ENCODE measurements around the gene UBQLN4.
"Not testable (repeated sequence)": the region's sequence is repeated elsewhere in the genome, so short reads cannot be mapped to it uniquely, and the experiment has no call there.

UBQLN4 gene

DNA sequence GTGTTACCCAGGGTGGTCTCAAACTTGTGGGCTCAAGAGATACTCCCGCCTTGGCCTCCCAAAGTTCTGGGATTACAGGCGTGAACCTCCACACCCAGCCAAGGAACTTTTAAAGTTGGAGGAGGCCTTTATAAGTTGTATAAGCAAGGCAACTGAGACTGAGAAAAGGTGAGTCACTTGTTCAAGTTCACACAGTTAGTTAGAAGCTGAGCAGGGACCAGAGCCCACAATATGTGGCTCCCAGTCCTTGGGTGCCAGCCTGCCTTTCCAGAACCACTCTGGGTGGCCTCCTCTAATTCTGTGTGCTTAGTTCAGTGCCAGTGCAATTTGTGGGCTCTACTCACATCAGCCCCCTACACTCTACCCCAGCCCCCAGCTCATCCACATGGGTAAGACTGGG is 11.0 kb upstream of the UBQLN4 start:
- intact Hi-C loops (cut with DNase I): no loop called here
- peak in 1 of 10 donors; percentile 44 for DNase-seq

DNA sequence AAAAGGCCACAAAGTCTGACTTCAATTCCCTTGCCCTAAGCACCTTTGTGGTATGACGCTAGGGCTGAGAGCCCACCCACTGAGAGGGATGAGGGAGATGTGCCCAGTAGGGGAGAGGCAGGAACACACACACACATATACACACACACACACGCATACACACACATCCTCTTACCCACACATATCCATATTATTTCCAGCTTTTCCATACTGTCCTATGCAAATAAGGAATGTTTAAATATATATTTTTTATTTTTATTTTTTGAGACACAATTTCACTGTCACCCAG is 10.3 kb upstream of the UBQLN4 start:
- intact Hi-C loops (cut with DNase I): no loop called here
- peak in 1 of 10 donors; percentile 20 for DNase-seq

DNA sequence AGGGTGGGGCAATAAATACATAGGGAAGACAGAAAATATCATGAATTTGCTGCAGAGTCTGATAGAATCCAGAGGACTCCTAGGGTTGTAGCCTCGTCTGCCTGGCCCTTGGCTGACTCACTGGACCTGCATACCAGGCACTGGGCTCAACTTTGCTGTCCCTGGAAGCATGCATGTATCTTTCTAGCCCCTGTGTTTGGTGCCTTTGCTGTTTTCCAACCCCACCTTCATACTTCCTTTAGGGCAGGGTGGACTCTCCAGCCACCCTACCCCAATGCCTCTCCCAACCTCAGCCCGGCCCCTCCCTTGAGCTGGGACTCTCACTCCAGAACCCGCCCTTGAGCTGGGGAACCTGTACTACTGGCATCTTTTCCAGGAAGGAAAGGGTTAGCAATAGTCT is 8.6 kb upstream of the UBQLN4 start:
- DNase-seq: peak in 1 of 10 donors; percentile 34
- intact Hi-C loops (cut with DNase I): no loop called here

DNA sequence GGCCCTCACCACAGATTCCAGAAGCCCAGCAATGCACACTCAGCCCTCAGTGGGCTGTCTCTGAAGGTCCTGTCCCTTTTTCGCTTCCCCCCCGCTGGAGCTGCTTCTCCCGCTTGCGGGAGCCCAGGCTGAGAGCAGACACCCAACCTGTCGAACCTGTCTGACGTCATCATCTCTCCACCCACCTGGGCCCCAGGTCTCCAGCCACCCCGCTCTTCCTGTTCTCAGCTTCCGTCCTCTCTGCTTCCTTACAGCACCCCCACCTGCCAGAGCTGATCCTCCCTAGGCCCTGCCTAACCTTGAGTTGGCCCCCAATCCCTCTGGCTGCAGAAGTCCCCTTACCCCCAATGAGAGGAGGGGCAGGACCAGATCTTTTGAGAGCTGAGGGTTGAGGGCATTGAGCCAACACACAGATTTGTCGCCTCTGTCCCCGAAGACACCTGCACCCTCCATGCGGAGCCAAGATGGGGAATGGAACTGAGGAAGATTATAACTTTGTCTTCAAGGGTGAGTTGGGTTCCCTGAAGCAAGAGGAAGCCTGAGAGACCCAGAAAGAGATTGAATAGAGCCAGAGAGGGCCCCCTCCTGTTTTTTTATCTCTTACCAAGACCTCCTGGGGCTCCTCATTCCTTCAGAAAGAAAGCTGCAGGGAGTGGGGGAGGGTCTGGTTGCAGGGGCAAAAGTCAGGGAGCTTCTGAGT is 7.5 kb upstream of the UBQLN4 start, which contains the start of gene RAB25:
TSS of gene RAB25 (plus strand) at position 224 of the 700 bp plus-strand sequence. CDS start at position 465, 241 bp downstream.
- peak in 1 of 10 donors; percentile 55 for DNase-seq
- intact Hi-C loops (cut with DNase I): no loop called here

DNA sequence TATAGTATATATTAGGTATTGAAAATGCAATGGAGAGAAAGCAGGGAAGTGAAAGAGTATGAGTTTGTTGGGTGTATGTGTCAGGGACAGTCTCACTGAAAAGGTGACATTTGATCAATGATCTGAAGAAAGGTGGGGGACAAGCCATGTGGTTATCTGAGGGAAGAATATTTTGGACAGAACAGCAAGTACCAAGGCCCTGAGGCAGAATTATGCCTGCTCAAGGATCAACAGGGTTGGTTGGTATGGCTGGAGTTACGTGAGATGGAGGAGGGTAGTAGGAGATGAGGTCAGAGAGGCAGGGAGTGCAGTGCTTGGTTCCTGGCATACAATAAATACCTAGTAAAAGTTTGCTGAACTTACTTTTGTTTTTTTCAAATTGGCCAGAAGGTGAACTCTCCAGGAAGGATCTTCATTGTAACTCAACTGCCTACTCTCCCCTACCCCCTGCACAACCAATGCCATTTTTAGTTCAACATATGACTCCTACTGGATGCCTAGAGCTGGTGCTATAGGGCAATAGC is 2.8 kb upstream of the UBQLN4 start:
- DNase-seq: no peak
- intact Hi-C loops (cut with DNase I): no loop called here

DNA sequence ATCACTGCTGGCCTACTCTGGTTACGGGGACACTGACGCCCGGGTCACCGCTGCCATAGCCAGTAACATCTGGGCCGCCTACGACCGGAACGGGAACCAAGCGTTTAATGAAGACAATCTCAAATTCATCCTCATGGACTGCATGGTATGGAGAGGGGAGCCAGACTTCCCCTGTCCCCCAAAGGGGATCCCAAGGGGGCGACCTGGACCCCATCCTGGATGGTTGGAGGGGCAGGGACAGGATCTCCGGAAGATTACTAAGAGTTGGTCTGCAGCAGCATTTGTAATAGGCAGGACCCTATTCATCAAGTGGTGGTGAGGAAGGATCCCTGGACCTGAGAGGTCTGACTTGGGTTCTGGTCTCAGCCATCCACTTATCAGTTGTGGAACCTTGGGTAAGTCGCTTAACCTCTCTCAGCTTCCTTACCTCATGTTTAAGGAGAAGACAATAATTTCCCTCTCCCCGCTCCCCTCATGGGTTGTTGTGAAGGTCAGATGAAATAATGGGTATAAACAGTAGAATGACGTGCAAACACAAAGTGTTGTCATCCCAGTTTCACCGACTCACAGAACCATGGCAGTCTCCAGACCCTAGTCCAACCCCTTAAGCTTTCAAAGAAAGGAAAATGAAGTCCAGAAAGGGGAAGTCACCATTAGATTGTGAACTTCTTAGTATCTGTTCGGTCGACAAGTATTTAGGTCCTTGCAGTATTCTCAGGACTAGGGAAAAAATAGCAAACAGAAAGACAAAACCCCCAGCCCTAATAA is 1.9 kb upstream of the UBQLN4 start:
- intact Hi-C loops (cut with DNase I): loop anchor here (2.0 kb wide), 1 partner anchor 27 kb away; the partner anchor contains the start of gene MEX3A
- no peak for DNase-seq

DNA sequence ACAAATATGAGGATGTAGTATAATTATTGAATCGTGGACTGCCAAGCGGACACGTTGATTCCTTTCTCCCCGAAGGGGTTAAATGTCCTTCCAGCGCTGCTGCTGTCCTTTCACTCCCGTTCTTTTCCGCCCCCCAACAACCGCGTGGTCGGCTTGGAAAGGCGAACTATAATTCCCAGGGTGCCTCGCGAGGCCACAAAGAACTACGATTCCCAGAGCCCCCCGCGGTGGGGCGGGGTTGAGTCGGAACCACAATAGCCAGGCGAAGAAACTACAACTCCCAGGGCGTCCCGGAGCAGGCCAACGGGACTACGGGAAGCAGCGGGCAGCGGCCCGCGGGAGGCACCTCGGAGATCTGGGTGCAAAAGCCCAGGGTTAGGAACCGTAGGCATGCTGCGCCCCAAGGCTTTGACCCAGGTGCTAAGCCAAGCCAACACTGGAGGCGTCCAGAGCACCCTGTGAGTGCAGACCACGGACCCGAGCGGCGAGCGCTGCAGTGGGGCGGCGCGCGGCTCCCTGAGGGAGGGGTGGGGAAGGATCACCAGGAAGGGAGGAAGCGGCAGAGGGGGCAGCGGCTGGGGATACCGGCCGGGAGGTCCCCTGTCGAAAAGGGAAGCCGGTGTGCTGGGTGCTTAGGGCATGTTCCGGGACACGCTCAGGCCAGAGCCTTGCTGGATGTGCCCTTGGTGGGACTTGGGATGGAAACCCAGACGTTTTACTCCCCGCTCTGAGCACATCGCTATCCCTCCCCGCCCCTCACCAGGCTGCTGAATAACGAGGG is 1.1 kb upstream of the UBQLN4 start, which contains the start of gene LAMTOR2:
TSS of gene LAMTOR2 (plus strand) at position 283 of the 781 bp plus-strand sequence. CDS start at position 391, 108 bp downstream.
- intact Hi-C loops (cut with DNase I): loop anchor here (1.0 to 2.0 kb wide), 2 partner anchors 28 to 33 kb away; partner anchors contain the start of gene MEX3A
- DNase-seq: peak; percentile 98 to 100 (median 98)

DNA sequence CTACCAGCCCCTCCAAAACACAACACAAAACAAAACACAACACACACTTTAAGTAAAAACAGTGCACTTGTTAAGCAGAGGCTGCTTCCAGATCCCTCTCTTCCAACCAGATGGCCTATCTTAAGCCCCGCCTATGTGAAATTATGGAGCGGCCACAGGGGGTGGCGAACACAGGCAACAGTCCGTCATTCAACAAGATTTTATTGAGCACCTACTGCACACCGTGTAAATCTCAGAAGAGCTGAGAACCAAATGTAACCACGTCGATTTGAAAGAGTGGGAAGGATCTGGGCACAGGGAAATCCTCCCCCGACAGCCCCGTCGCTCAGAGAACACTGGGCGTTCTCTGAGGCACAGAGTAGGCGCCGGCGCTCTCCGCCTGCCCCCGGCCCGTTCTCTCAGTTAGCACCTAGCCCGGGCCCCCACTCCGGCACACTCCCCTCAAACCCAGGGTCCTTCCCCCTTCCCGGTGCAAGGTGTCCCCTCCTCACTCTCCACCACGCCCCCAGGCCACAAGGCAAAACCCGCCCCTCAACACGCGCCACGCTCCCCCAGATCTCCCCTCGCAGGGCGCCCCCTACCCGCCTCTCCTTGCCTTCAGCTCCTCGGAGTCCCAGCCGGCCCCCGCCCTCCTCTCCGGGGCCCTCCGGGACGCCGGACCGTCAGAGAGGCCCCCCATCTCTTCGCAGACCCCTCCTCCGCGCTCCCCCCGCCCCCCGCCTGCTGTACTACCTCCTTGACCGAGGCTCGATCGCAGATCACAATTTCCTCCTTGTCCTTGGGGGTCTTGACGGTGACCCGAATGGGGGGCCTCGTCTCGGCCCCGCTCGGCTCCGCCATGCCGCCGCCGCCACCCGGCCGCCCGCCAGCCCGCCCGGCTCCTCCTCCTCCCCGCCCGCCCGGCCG is 483 bp downstream of the UBQLN4 start:
- peak; percentile 24 to 90 (median 46) for DNase-seq
- intact Hi-C loops (cut with DNase I): no loop called here

DNA sequence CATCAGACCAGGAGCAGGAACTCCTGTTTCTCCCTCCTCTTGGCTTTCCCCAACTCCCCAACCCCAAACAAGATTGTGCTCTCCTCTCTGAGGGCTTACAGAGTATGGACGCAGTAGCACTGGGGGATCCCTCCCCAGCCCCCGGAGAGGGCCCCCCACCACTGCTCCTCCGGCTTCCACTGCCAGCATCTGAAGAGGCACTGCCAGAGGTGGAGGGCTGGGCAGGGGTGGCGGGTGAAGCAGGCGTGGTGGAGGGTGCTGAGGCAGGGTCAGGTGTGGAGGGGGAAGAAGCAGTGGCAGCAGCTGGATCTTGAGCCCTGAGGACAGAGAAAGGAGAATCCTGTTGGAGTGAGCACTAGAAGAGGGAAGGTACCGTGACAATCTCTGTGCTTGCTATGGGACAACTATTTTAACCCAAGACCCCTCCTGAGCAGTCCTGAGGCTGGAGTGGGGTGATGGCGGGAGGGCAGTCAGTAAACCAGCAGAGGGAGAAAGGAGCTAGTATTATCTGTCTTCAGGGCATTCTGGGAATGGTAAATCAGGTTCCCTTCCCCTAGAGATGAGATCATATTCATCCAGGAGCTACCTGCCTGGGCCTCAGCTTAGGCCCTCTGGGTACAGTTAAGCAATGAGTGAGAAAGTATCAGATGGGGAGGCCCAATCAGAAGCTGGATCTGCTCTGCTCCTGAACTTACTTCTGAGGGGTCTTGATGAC is 2.4 kb downstream of the UBQLN4 start:
- intact Hi-C loops (cut with DNase I): no loop called here
- DNase-seq: peak in 1 of 10 donors; percentile 70

DNA sequence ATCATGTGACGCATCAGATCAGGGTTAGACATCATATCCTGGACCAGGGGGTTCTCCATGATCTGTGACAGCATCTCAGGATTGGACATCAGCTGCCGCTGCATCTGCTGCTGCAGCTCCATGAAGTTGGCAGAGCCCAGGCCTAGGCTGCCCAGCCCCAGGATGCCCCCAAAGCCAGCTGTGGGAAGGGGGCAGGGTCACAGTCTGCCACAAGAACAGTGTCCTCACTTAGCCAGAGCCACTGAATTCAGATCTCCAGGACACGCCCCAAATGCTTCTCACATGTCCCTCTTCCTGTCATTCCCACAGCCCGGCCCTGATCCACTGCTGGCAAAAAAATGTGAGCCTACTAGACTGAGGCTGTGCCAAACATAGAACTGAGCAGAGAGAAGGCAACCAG is 3.2 kb downstream of the UBQLN4 start:
- peak in 7 of 10 donors; percentile 19 to 95 (median 45) for DNase-seq
- intact Hi-C loops (cut with DNase I): loop anchor here (1.0 kb wide), 1 partner anchor 115 kb away; no protein-coding TSS in a partner anchor

DNA sequence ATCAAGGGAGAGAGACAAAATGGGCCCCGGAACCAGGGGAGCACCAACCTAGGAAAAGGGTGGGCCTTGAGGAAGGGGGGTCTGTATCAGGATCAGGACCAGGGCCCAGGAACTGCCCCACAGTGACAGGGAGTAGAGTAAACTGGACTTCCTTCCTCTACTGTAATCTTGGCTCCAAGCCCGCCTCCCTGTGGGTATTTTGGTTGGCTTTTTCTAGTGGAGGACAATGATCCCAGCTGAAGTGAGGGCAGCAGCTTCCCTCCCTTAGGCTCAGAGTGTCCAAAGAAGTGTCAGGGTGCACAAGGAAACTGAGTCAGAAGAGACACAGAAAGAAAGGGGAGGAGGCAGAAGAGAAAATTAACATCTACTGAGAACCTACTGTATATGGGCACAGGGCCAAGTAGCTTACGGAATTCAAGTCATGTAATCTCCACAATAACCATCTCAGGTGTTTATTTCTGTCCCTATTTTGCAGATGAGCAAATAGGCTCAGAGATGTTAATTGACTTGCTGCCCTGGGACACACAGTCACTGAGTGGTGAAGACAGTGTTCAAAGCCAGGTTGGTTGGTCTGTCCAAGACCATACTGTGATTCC is 4.8 kb downstream of the UBQLN4 start:
- intact Hi-C loops (cut with DNase I): no loop called here
- DNase-seq: no peak

DNA sequence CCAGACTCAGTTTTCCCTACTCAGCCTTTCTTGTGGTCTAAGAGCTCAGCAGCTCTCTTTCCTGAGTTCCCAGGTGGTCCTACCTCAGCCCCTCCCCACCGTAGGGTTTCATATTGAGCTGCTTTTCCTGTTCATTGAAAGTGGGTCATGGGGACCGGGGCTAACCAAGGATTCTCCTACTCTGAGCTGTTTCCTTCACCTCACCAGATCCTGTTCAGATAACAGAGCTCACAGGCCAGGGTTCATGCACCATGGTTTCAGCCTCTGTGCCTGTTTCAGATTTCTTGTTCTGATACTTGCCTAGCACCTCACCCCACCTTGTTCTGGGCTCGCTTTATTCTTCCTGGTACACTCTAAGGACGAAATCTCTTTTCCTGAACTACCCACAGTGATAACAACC is 8.5 kb downstream of the UBQLN4 start:
- intact Hi-C loops (cut with DNase I): no loop called here
- DNase-seq: peak in 1 of 10 donors; percentile 31

DNA sequence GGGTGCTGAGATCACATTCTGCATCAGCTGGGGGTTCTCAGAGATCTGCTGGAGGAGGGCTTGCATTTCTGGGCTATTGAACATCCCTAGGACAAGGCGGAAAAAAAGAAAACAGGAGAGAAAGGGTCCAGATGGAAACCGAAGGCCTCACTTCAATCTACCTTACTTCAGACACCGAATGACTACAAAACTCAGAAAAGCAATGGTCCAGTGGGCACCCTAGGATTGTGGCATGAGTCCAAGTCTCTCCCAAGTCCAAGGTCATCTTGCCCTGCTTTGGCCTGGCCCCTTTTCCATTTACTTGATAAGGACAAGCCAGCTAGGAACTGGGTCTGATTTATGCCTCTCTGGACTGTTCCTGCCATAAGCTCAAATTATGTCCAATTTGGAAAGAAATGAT is 10.8 kb downstream of the UBQLN4 start:
- intact Hi-C loops (cut with DNase I): no loop called here
- peak in 1 of 10 donors; percentile 16 for DNase-seq

DNA sequence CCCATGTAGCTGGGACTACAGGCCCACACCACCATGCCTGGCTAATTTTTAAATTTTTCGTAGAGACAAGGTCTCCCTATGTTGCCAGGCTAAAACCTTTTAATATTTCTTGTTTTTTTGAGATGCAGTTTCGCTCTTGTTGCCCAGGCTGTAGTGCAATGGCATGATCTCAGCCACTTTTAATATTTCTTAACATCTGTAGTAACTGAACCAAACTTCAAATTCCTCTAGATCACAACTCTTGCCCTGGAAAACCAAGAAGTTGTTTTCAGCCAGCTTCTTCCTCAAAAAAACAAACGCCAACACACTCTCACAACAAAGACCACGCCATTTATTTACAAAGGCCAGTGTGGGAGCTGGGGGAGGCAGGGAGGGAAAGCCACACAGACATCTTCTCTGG is 18.6 kb downstream of the UBQLN4 start:
- DNase-seq; intact Hi-C loops (cut with DNase I): not testable (repeated sequence)

DNA sequence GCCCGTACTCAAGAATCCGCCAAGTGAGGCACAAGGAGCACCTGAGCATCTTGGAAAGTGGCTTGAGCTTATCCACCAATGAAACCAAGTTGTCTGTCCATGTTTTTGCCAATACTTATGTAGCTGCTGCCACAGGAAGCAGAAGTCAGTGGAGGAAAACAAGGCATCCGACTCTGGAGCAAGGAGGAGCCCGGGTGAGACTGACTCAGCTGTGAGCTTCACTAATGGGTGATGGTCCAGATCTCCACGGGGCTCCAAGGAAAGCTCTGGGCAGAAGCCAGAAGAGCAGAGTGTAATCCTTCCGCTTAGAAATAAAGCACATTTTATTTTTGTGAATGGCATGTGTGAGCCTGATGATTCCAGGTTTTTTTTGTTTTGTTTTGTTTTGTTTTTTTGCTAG is 20.6 kb downstream of the UBQLN4 start:
- DNase-seq: no peak
- intact Hi-C loops (cut with DNase I): no loop called here

DNA sequence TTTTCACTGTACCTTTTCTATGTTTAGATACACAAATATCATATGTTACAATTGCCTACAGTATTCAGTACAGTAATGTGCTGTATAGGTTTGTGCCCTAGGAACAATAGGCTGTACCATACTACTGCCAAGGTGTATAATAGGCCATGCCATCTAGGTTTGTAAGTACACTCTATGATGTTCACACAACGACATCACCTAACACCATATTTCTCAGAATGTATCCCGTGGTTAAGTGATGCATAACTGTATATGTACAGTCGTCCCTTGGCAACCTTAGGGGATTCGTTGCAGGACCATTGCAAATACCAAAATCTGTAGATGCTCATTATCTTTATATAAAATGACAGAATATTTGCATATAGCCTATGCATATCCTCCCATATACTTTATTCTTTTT is 27.0 kb downstream of the UBQLN4 start:
- DNase-seq: no peak
- intact Hi-C loops (cut with DNase I): no loop called here

DNA sequence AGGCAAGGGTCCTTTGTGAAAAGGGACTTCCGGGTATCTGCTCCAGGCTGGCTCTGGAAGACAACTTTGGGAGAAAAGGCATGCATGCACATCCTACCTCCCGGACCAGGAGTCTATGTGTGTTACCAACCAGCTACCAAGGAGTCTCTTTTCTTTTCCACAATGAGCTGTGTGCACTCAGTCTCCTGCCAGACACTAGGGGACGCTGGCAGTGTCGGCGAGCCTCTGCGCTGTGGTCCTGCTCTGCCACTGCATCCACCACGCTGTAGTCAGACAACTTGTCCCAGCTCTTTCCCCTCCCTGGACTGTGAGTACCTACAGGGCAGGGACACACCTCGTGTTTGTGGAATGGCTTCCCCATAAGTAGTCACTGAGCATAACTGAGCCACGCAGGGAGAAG is 27.7 kb downstream of the UBQLN4 start:
- DNase-seq: peak in 2 of 10 donors; percentile 11 to 92
- intact Hi-C loops (cut with DNase I): no loop called here

DNA sequence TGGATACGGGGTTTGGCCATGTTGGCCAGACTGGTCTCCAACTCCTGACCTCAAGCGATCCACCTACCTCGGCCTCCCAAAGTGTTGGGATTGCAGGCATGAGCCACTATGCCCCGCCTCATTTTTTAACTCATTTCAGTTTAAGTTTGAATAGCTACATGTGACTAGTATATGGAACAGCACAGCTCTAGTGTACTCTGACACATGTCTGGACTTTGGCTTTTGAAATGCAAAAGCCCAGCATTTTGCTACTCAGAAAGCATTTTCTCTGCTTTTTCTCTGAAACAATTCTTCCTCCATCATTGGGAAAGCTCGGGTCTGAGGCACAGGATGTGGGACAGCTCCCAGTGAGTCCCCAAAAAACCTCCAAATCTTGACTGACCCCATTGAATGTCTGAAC is 28.8 kb downstream of the UBQLN4 start:
- intact Hi-C loops (cut with DNase I): no loop called here
- DNase-seq: no peak

Measured in posterior cingulate gyrus (tissue), 11 donors.